ENCODE measurements around the gene CHCHD4.

DNA sequence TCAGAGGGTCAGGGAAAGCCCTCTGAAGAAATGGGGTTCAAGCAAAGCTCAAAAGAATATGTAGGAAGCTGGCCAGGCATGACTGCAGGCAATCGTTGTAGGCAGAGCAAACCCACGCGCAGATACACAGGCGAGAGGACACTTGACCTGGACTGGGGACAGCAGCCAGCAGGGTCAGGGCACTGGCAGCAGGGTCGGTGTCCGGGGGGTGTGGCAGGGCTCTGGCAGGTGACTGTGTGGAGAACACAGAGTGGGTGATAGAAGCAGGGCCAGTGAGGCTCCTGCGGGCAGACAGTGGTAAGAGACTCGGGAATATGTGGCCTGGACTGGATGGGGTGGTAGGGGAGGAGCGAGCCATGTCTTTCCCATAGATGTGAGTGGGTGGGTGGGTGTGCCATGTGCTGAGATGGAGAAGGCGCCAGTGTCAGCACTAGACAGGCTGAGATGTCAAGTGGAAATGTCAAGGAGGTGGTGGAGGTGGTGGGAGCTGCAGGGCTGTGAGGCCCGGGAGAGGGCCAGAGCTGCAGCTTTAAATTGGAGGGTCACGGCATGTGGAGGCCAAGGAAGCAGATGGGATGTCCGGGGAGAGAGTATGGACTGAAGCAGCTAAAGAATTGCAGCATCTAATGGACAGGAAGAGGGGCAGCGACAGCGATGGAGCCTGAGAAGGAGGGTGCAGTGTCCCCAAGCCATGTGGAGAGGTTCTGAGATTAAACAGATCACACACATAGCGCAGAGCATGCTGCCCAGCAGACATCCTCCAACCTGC is 13.6 kb upstream of the CHCHD4 start:
- TF ChIP-seq CTCF (IDR thresholded peaks at IDR 0.05) (no peak), POLR2A (IDR thresholded peaks at IDR 0.05) (no peak)

Measured in ovary (tissue), 3 donors.